ENCODE data around the gene EPS8L2.

DNA sequence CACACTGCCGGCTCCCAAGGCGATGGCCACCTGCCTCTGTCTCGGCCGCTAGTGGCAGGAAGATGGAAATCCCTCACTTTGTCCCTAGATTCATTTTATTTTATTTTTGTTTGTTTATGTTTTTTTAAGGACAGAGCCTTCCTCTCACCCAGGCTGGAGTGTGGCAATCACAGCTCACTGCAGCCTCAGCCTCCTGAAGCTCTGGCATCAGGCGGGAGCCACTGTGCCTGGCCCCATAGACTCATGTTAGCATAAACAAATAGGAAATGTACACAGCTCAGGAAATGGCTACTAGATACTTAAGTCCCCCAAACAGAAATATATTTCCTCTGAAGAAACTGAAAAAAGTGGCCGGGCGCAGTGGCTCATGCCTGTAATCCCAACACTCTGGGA is 6.9 kb upstream of the EPS8L2 start:
- TF ChIP-seq POLR2A (IDR thresholded peaks at IDR 0.05) (no peak), CTCF (IDR thresholded peaks at IDR 0.05) (no peak)

All from esophagus squamous epithelium (tissue), 4 donors.